Natural killer cell (primary cell): ENCODE data around the gene CNGA4. TPM values are rescaled to one million over a fixed set of nuclear protein-coding genes. Genes with fewer than 3 reads are reported as not detected.

Experiments used
- ATAC-seq, 3 donors: fragments of 150-1000 bp in 2 of 3; fragments of 200-7000 bp in 1 of 3; cut with Tn5 transposase; 1 replicate in 1 of 3; 2 replicates in 2 of 3; pipeline ENCODE4 v1.10.0; 2021; ENCODE audit warnings: mild to moderate bottlenecking in 2 of 3, moderate library complexity in 2 of 3
- DNase-seq, 2 donors: peaks; one replicate each; pipeline versions ENCODE4 v3.0.0 to v3.0.0-alpha.2; 2013 to 2021; ENCODE audit warnings: mixed read lengths in 1 of 2
- H3K27ac ChIP-seq: one replicate; pipeline ENCODE4 v1.5.1; 2013; ENCODE audit warnings: mild to moderate bottlenecking, low read length
- H3K27me3 ChIP-seq: one replicate; pipeline ENCODE4 v1.6.1; 2013; ENCODE audit warnings: low read length; ENCODE audit not compliant: control insufficient read depth, insufficient read depth
- H3K36me3 ChIP-seq: one replicate; pipeline ENCODE4 v1.6.1; 2013; ENCODE audit warnings: low read length; ENCODE audit not compliant: control insufficient read depth, insufficient read depth
- H3K4me1 ChIP-seq: one replicate; pipeline ENCODE4 v1.6.1; 2013; ENCODE audit warnings: low read length; ENCODE audit not compliant: control insufficient read depth, insufficient read depth
- H3K4me3 ChIP-seq: one replicate; pipeline ENCODE4 v1.5.1; 2013; ENCODE audit warnings: low read length
- H3K9me3 ChIP-seq: one replicate; pipeline ENCODE4 v1.6.1; 2013; ENCODE audit warnings: low read length; ENCODE audit not compliant: control insufficient read depth, insufficient read depth
- H3K27ac Mint-ChIP-seq, 2 donors: one replicate each; pipeline ENCODE4 v1.8.0; 2022; ENCODE audit warnings: mild to moderate bottlenecking in 2 of 2, mixed read lengths in 2 of 2, moderate library complexity in 1 of 2
- H3K27me3 Mint-ChIP-seq, 2 donors: one replicate each; pipeline ENCODE4 v1.8.0; 2022; ENCODE audit warnings: low read depth in 2 of 2, mixed read lengths in 2 of 2
- H3K36me3 Mint-ChIP-seq: one replicate; pipeline ENCODE4 v1.8.0; 2022; ENCODE audit warnings: mixed read lengths
- H3K4me1 Mint-ChIP-seq, 2 donors: one replicate each; pipeline ENCODE4 v1.8.0; 2022; ENCODE audit warnings: mixed read lengths in 2 of 2
- H3K4me3 Mint-ChIP-seq: one replicate; pipeline ENCODE4 v1.8.0; 2022; ENCODE audit warnings: mild to moderate bottlenecking, moderate library complexity, mixed read lengths
- H3K9me3 Mint-ChIP-seq, 2 donors: one replicate each; pipeline ENCODE4 v1.8.0; 2022; ENCODE audit warnings: mixed read lengths in 2 of 2
- WGBS: methylation state at CpG from one replicate; pipeline ENCODE4 v1.1.7; 2013; ENCODE audit warnings: missing lambda C conversion rate; ENCODE audit not compliant: insufficient coverage; 5-methylcytosine and 5-hydroxymethylcytosine counted together
- intact Hi-C: fragments of 100-400 bp; cut with micrococcal nuclease; formaldehyde crosslinking; loops from one replicate; pipeline ENCODE4 v1.14.2; 2022
- total RNA-seq, 4 donors: library from RNA; stranded (reverse); fragments of 120-200 nt in 1 of 4; gene quantifications; one replicate each; pipeline versions ENCODE4 v1.2.3 to v1.2.4, GENCODE V29; 2013 to 2022
- TF ChIP-seq, protein P1 (sequence below): fragments of 200-600 bp; IDR thresholded peaks from one replicate; pipeline ENCODE4 v1.8.0; 2022; ENCODE audit warnings: antibody characterized with exemption

The CNGA4 gene
- total RNA-seq, 3 donors from 2014 or later (not counting 1 experiment from before 2014, with no cell fraction given) = 0.35 to 0.50 (median 0.39) TPM

- H3K27me3 ChIP-seq = no peaks in the 10 kb centered on the region
- H3K27ac ChIP-seq = no peak overlapping the region
- intact Hi-C loops = no loop called here
- peaks cover 66 to 74% of the 10 kb centered on the region in 2 donors for H3K4me1 Mint-ChIP-seq
- H3K27ac Mint-ChIP-seq = peak overlapping the region; percentile 86 to 90
- 87% methylated on average over 4 of the region's 4 CpGs for WGBS
- peak overlapping the region; percentile 62 for H3K4me3 Mint-ChIP-seq
- H3K9me3 ChIP-seq = no peaks in the 10 kb centered on the region
- DNase-seq = no peak
- TF ChIP-seq, protein P1, sequence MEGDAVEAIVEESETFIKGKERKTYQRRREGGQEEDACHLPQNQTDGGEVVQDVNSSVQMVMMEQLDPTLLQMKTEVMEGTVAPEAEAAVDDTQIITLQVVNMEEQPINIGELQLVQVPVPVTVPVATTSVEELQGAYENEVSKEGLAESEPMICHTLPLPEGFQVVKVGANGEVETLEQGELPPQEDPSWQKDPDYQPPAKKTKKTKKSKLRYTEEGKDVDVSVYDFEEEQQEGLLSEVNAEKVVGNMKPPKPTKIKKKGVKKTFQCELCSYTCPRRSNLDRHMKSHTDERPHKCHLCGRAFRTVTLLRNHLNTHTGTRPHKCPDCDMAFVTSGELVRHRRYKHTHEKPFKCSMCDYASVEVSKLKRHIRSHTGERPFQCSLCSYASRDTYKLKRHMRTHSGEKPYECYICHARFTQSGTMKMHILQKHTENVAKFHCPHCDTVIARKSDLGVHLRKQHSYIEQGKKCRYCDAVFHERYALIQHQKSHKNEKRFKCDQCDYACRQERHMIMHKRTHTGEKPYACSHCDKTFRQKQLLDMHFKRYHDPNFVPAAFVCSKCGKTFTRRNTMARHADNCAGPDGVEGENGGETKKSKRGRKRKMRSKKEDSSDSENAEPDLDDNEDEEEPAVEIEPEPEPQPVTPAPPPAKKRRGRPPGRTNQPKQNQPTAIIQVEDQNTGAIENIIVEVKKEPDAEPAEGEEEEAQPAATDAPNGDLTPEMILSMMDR = no peak
- H3K36me3 ChIP-seq = no peaks in the 10 kb centered on the region
- H3K36me3 Mint-ChIP-seq = no peaks in the 10 kb centered on the region
- H3K9me3 Mint-ChIP-seq = no peaks in the 10 kb centered on the region
- H3K4me3 ChIP-seq = no peak overlapping the region
- no peaks in the 10 kb centered on the region for H3K27me3 Mint-ChIP-seq
- peaks cover 49% of the 10 kb centered on the region for H3K4me1 ChIP-seq
- ATAC-seq = no peak
Observed at GRCh38 chr11:6197466-6198200, 41.3 kb upstream of the CNGA4 start.

DNA sequence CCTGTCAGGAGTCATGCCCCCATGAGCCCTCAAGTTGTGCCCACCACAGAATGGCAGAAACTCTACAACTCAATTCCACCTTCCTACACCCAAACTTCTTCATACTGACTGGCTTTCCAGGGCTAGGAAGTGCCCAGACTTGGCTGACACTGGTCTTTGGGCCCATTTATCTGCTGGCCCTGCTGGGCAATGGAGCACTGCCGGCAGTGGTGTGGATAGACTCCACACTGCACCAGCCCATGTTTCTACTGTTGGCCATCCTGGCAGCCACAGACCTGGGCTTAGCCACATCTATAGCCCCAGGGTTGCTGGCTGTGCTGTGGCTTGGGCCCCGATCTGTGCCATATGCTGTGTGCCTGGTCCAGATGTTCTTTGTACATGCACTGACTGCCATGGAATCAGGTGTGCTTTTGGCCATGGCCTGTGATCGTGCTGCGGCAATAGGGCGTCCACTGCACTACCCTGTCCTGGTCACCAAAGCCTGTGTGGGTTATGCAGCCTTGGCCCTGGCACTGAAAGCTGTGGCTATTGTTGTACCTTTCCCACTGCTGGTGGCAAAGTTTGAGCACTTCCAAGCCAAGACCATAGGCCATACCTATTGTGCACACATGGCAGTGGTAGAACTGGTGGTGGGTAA, 39.6 kb upstream of the CNGA4 start, which contains the start of gene OR52W1:
Gene OR52W1 (plus strand): TSS at position 51 of the 637 bp plus-strand sequence. CDS start 0 bp downstream, at position 51.
- no peaks in the 10 kb centered on the region for H3K27me3 Mint-ChIP-seq
- H3K36me3 Mint-ChIP-seq = no peaks in the 10 kb centered on the region
- peaks cover 0 to 3% of the 10 kb centered on the region in 2 donors for H3K9me3 Mint-ChIP-seq
- peaks cover 82 to 86% of the 10 kb centered on the region in 2 donors for H3K4me1 Mint-ChIP-seq
- DNase-seq (no peak), ATAC-seq (no peak)
- H3K4me3 ChIP-seq = no peak within 1 kb of the TSS
- no peaks in the 10 kb centered on the region for H3K9me3 ChIP-seq
- peak within 1 kb of the TSS; percentile 23 for H3K4me3 Mint-ChIP-seq
- WGBS = 97% methylated on average over 5 of the region's 5 CpGs
- no peaks in the 10 kb centered on the region for H3K36me3 ChIP-seq
- no peaks in the 10 kb centered on the region for H3K27me3 ChIP-seq
- H3K27ac ChIP-seq = no peak within 1 kb of the TSS
- TF ChIP-seq, protein P1 = no peak
- peak within 1 kb of the TSS; percentile 89 to 90 for H3K27ac Mint-ChIP-seq
- intact Hi-C loops = no loop called here
- peaks cover 62% of the 10 kb centered on the region for H3K4me1 ChIP-seq

- Mint-ChIP-seq H3K27ac (peak overlapping the region; percentile 89 to 90), H3K9me3 (peaks cover 0 to 3% of the 10 kb centered on the region in 2 donors), H3K27me3 (no peaks in the 10 kb centered on the region), H3K4me3 (peak overlapping the region; percentile 84), H3K36me3 (no peaks in the 10 kb centered on the region), H3K4me1 (peaks cover 91 to 94% of the 10 kb centered on the region in 2 donors)
- DNase-seq (peak; percentile 60 to 61), ATAC-seq (peak; percentile 50 to 80 (median 74))
- Histone ChIP-seq H3K4me1 (peaks cover 66% of the 10 kb centered on the region), H3K4me3 (no peak overlapping the region), H3K27me3 (no peaks in the 10 kb centered on the region), H3K36me3 (peaks cover 4% of the 10 kb centered on the region), H3K9me3 (no peaks in the 10 kb centered on the region), H3K27ac (peak overlapping the region; percentile 82)
- 44% methylated on average over 4 of the region's 4 CpGs for WGBS
- intact Hi-C loops = loop anchor here (1.0 to 5.0 kb wide), 3 partner anchors 27 to 281 kb away; partner anchors contain the start of genes ARFIP2, FHIP1B and TIMM10B
- TF ChIP-seq, protein P1 = no peak
Observed at GRCh38 chr11:6200975-6201374, 37.9 kb upstream of the CNGA4 start.
